ENCODE measurements around the gene CHPF.

Gene CHPF

GRCh38 chr2:219522111-219523030 lies 21.2 kb downstream of the CHPF start:
- H3K18ac ChIP-seq (ENCODE audit: low read length): peak overlapping the region; percentile 77
- H3K4me3 ChIP-seq (ENCODE audit: low read length in 2 of 2): no peak overlapping the region
- peak overlapping the region; percentile 75 for H3K9ac ChIP-seq (ENCODE audit: low read depth, low read length, poor library complexity)
- H3K23ac ChIP-seq (ENCODE audit: low read depth, low read length, poor library complexity): no peak overlapping the region
- no peak overlapping the region for H2BK120ac ChIP-seq (ENCODE audit: low read depth, low read length)
- H3K4me2 ChIP-seq (ENCODE audit: insufficient read depth, low read length, poor library complexity, severe bottlenecking): peak overlapping the region; percentile 58
- no peak overlapping the region for H2BK5ac ChIP-seq (ENCODE audit: low read length)
- peak overlapping the region; percentile 60 for H2AK5ac ChIP-seq (ENCODE audit: low read depth, low read length)
- no CpG with 5 or more reads among the region's 70 CpGs for WGBS, 2 donors (ENCODE audit: extremely low coverage in 2 of 2, insufficient read length in 2 of 2, insufficient replicate concordance in 1 of 2)
- no peak overlapping the region for H4K91ac ChIP-seq (ENCODE audit: low read depth, low read length, poor library complexity)
- peak overlapping the region; percentile 11 for H3K14ac ChIP-seq (ENCODE audit: low read length)
- H3K79me1 ChIP-seq (ENCODE audit: low read depth, low read length): no peaks in the 10 kb centered on the region
- H2BK12ac ChIP-seq (ENCODE audit: low read length): no peak overlapping the region
- DNase-seq (ENCODE audit: low spot score): no peak
- peak overlapping the region; percentile 44 for H2BK15ac ChIP-seq (ENCODE audit: low read length)
- peaks cover 40 to 42% of the 10 kb centered on the region in 2 donors for H3K4me1 ChIP-seq (ENCODE audit: control insufficient read depth in 2 of 2, insufficient read depth in 1 of 2, low read depth in 1 of 2, low read length in 2 of 2)
- H3K27me3 ChIP-seq (ENCODE audit: control insufficient read depth in 3 of 3, insufficient read depth in 3 of 3, low read depth in 1 of 3, low read length in 3 of 3): peaks cover 4 to 72% (median 33%) of the 10 kb centered on the region in 3 experiments
- H3K4ac ChIP-seq (ENCODE audit: low read length): no peak overlapping the region
- H3K27ac ChIP-seq (replicated peaks; ENCODE audit: low read length): peak overlapping the region; percentile 20
- no peaks in the 10 kb centered on the region for H3K9me3 ChIP-seq (replicated peaks in 1 of 2; ENCODE audit: control insufficient read depth in 2 of 2, insufficient read depth in 1 of 2, low read depth in 1 of 2, low read length in 2 of 2)
- peak overlapping the region; percentile 82 for H2AFZ ChIP-seq (ENCODE audit: low read length)
- no peak overlapping the region for H4K8ac ChIP-seq (ENCODE audit: low read depth, low read length)
- no peaks in the 10 kb centered on the region for H3K36me3 ChIP-seq (replicated peaks in 1 of 2; ENCODE audit: control insufficient read depth in 2 of 2, insufficient read depth in 2 of 2, low read length in 2 of 2)

DNA sequence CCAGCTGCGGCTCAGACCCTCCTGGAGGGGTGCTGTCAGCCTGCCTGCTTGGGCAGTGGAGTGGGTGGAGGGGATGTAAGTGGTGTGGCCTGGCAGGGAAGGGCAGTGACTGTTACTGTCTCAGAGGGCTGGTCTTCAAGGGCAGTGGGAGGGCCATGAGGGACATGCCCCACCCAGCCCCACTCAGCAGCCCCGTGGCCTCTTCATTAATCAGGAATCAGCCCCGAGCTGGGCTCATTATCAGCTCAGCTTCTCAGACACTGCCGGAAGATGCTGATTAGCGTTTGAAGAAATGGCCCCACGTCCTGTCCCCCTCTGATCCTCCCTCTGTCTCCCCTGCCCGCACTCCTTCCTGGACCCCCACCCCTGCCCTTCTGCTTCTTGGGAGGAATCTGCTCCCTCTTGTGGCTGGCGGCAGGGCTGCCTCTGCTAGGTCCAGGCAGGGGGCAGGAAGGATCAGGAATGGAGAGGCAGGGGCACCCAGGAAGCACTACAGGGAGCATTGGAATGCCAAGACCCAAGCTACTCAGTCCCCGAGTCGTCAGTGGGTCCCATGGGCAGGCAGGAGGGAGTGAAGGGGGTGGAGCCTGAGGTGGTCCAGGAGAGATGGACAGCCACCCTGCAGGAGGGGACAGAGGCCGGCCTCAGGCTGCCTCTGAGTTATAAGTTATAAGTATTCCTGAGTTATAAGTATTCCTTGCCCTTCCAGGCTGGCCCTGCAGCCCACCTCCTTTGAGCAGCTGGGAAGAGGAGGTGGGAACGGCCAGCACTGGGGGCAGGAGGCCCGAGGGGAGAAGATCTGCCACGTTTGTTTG lies 22.3 kb downstream of the CHPF start:
- H2BK15ac ChIP-seq (ENCODE audit: low read length): peak overlapping the region; percentile 20
- H4K91ac ChIP-seq (ENCODE audit: low read depth, low read length, poor library complexity): no peak overlapping the region
- peak overlapping the region; percentile 89 for H3K18ac ChIP-seq (ENCODE audit: low read length)
- no peak overlapping the region for H4K8ac ChIP-seq (ENCODE audit: low read depth, low read length)
- no peak overlapping the region for H2BK5ac ChIP-seq (ENCODE audit: low read length)
- peak overlapping the region; percentile 72 for H2AK5ac ChIP-seq (ENCODE audit: low read depth, low read length)
- H3K4ac ChIP-seq (ENCODE audit: low read length): no peak overlapping the region
- DNase-seq (ENCODE audit: low spot score): no peak
- no peaks in the 10 kb centered on the region for H3K9me3 ChIP-seq (replicated peaks in 1 of 2; ENCODE audit: control insufficient read depth in 2 of 2, insufficient read depth in 1 of 2, low read depth in 1 of 2, low read length in 2 of 2)
- H3K27me3 ChIP-seq (ENCODE audit: control insufficient read depth in 3 of 3, insufficient read depth in 3 of 3, low read depth in 1 of 3, low read length in 3 of 3): peaks cover 4 to 74% (median 30%) of the 10 kb centered on the region in 3 experiments
- H3K4me3 ChIP-seq (ENCODE audit: low read length in 2 of 2): no peak overlapping the region
- H3K79me1 ChIP-seq (ENCODE audit: low read depth, low read length): no peaks in the 10 kb centered on the region
- no CpG with 5 or more reads among the region's 14 CpGs for WGBS, 2 donors (ENCODE audit: extremely low coverage in 2 of 2, insufficient read length in 2 of 2, insufficient replicate concordance in 1 of 2)
- peak overlapping the region; percentile 62 for H2AFZ ChIP-seq (ENCODE audit: low read length)
- H3K23ac ChIP-seq (ENCODE audit: low read depth, low read length, poor library complexity): no peak overlapping the region
- no peak overlapping the region for H3K27ac ChIP-seq (replicated peaks; ENCODE audit: low read length)
- H3K36me3 ChIP-seq (replicated peaks in 1 of 2; ENCODE audit: control insufficient read depth in 2 of 2, insufficient read depth in 2 of 2, low read length in 2 of 2): no peaks in the 10 kb centered on the region
- peak overlapping the region; percentile 26 for H3K4me2 ChIP-seq (ENCODE audit: insufficient read depth, low read length, poor library complexity, severe bottlenecking)
- no peak overlapping the region for H2BK120ac ChIP-seq (ENCODE audit: low read depth, low read length)
- peak overlapping the region; percentile 61 for H3K14ac ChIP-seq (ENCODE audit: low read length)
- H2BK12ac ChIP-seq (ENCODE audit: low read length): no peak overlapping the region
- peak overlapping the region; percentile 57 for H3K9ac ChIP-seq (ENCODE audit: low read depth, low read length, poor library complexity)
- H3K4me1 ChIP-seq (ENCODE audit: control insufficient read depth in 2 of 2, insufficient read depth in 1 of 2, low read depth in 1 of 2, low read length in 2 of 2): peaks cover 32% of the 10 kb centered on the region in 2 donors

DNA sequence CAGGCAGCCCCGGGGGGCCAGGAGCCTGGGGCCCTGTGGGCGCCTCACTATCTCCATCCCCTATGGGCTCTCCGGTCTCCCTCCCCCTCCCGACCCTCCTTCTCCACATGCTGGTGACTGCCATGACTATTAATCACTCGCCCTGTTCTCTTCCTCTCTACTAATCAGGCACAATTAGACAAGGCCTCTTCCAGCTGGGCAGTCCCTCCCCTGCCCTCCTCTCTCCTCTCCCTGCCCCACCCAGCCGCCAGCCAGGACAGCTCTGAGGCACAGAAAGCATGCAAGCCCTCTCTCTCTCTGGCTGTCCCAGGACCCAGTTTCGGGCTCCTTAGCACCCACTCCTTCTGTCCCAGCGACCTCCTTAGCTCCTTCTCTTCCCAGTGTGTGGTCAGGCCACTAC lies 23.5 kb downstream of the CHPF start:
- no CpG with 5 or more reads among the region's 8 CpGs for WGBS, 2 donors (ENCODE audit: extremely low coverage in 2 of 2, insufficient read length in 2 of 2, insufficient replicate concordance in 1 of 2)
- Histone ChIP-seq H2BK120ac (ENCODE audit: low read depth, low read length) (no peak overlapping the region), H3K4ac (ENCODE audit: low read length) (no peak overlapping the region), H4K8ac (ENCODE audit: low read depth, low read length) (no peak overlapping the region), H2BK12ac (ENCODE audit: low read length) (no peak overlapping the region), H3K23ac (ENCODE audit: low read depth, low read length, poor library complexity) (no peak overlapping the region), H3K27me3 (ENCODE audit: control insufficient read depth in 3 of 3, insufficient read depth in 3 of 3, low read depth in 1 of 3, low read length in 3 of 3) (peaks cover 4 to 81% (median 35%) of the 10 kb centered on the region in 3 experiments), H2BK5ac (ENCODE audit: low read length) (no peak overlapping the region), H3K4me1 (ENCODE audit: control insufficient read depth in 2 of 2, insufficient read depth in 1 of 2, low read depth in 1 of 2, low read length in 2 of 2) (peaks cover 20 to 22% of the 10 kb centered on the region in 2 donors), H3K9ac (ENCODE audit: low read depth, low read length, poor library complexity) (no peak overlapping the region), H3K9me3 (replicated peaks in 1 of 2; ENCODE audit: control insufficient read depth in 2 of 2, insufficient read depth in 1 of 2, low read depth in 1 of 2, low read length in 2 of 2) (no peaks in the 10 kb centered on the region), H2AK5ac (ENCODE audit: low read depth, low read length) (peak overlapping the region; percentile 90), H3K4me2 (ENCODE audit: insufficient read depth, low read length, poor library complexity, severe bottlenecking) (no peak overlapping the region), H2AFZ (ENCODE audit: low read length) (no peak overlapping the region), H4K91ac (ENCODE audit: low read depth, low read length, poor library complexity) (no peak overlapping the region), H3K4me3 (ENCODE audit: low read length in 2 of 2) (no peak overlapping the region), H3K27ac (replicated peaks; ENCODE audit: low read length) (no peak overlapping the region), H3K36me3 (replicated peaks in 1 of 2; ENCODE audit: control insufficient read depth in 2 of 2, insufficient read depth in 2 of 2, low read length in 2 of 2) (no peaks in the 10 kb centered on the region), H3K14ac (ENCODE audit: low read length) (no peak overlapping the region), H2BK15ac (ENCODE audit: low read length) (no peak overlapping the region), H3K18ac (ENCODE audit: low read length) (peak overlapping the region; percentile 20), H3K79me1 (ENCODE audit: low read depth, low read length) (no peaks in the 10 kb centered on the region)
- no peak for DNase-seq (ENCODE audit: low spot score)

DNA sequence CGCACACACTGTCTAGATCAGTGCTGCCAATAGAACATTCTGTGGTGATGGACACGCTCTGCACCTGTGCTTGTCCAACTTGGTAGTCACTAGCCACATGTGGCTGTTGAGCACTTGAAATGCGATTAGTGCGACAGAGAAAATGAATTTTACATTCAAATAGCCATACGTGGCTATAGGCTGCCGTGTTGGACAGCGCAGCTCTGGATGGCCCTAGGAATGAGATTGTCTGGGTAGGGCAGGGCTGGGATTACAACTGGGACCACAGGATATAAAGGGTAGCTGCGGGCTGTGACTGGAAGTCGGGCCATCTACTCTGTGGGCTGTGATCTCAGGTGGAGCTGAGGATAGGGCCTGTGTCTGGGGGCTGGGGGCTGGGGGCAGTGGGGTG lies 24.1 kb downstream of the CHPF start:
- Histone ChIP-seq H2BK5ac (ENCODE audit: low read length) (no peak overlapping the region), H3K4ac (ENCODE audit: low read length) (no peak overlapping the region), H3K4me1 (ENCODE audit: control insufficient read depth in 2 of 2, insufficient read depth in 1 of 2, low read depth in 1 of 2, low read length in 2 of 2) (peaks cover 22% of the 10 kb centered on the region in 2 donors), H4K8ac (ENCODE audit: low read depth, low read length) (no peak overlapping the region), H3K27me3 (ENCODE audit: control insufficient read depth in 3 of 3, insufficient read depth in 3 of 3, low read depth in 1 of 3, low read length in 3 of 3) (peaks cover 4 to 81% (median 37%) of the 10 kb centered on the region in 3 experiments), H3K18ac (ENCODE audit: low read length) (no peak overlapping the region), H3K36me3 (replicated peaks in 1 of 2; ENCODE audit: control insufficient read depth in 2 of 2, insufficient read depth in 2 of 2, low read length in 2 of 2) (no peaks in the 10 kb centered on the region), H3K23ac (ENCODE audit: low read depth, low read length, poor library complexity) (no peak overlapping the region), H3K4me2 (ENCODE audit: insufficient read depth, low read length, poor library complexity, severe bottlenecking) (no peak overlapping the region), H2BK120ac (ENCODE audit: low read depth, low read length) (no peak overlapping the region), H2BK15ac (ENCODE audit: low read length) (no peak overlapping the region), H4K91ac (ENCODE audit: low read depth, low read length, poor library complexity) (no peak overlapping the region), H3K79me1 (ENCODE audit: low read depth, low read length) (no peaks in the 10 kb centered on the region), H2BK12ac (ENCODE audit: low read length) (no peak overlapping the region), H3K9ac (ENCODE audit: low read depth, low read length, poor library complexity) (peak overlapping the region; percentile 47), H3K14ac (ENCODE audit: low read length) (no peak overlapping the region), H3K27ac (replicated peaks; ENCODE audit: low read length) (no peak overlapping the region), H3K4me3 (ENCODE audit: low read length in 2 of 2) (no peak overlapping the region), H2AFZ (ENCODE audit: low read length) (no peak overlapping the region), H3K9me3 (replicated peaks in 1 of 2; ENCODE audit: control insufficient read depth in 2 of 2, insufficient read depth in 1 of 2, low read depth in 1 of 2, low read length in 2 of 2) (no peaks in the 10 kb centered on the region), H2AK5ac (ENCODE audit: low read depth, low read length) (no peak overlapping the region)
- no peak for DNase-seq (ENCODE audit: low spot score)
- WGBS, 2 donors (ENCODE audit: extremely low coverage in 2 of 2, insufficient read length in 2 of 2, insufficient replicate concordance in 1 of 2): no CpG with 5 or more reads among the region's 9 CpGs
